Motor neuron (in vitro differentiated cells): ENCODE measurements around the gene FGFBP3. TPM values are rescaled to one million over a fixed set of nuclear protein-coding genes. Genes with fewer than 3 reads are reported as not detected.

Source experiments
- ATAC-seq, 8 experiments: fragments of 200-7000 bp; cut with Tn5 transposase; replicated peaks in 6 of 8; 2 replicates each; pipeline ENCODE4 v1.8.0; 2021; ENCODE audit warnings: mild to moderate bottlenecking in 8 of 8, moderate library complexity in 8 of 8
- H3K27ac ChIP-seq, 2 donors: fragments of 250-450 bp; sonication (Bioruptor Pico); 2 replicates each; pipeline ENCODE4 v1.9.0; 2021; ENCODE audit warnings: antibody characterized with exemption in 2 of 2, mild to moderate bottlenecking in 2 of 2, moderate library complexity in 1 of 2
- H3K4me1 ChIP-seq, 2 donors: fragments of 250-450 bp; sonication (Bioruptor Pico); replicated peaks in 1 of 2; 2 replicates each; pipeline ENCODE4 v1.6.1; 2021; ENCODE audit warnings: antibody characterized with exemption in 2 of 2, mild to moderate bottlenecking in 2 of 2, moderate library complexity in 1 of 2
- H3K4me3 ChIP-seq, 5 donors: fragments of 250-450 bp; sonication (Bioruptor Pico); 2 replicates each; pipeline ENCODE4 v1.9.0; 2021; ENCODE audit warnings: antibody characterized with exemption in 5 of 5, mild to moderate bottlenecking in 5 of 5, moderate library complexity in 4 of 5
- WGBS, 10 experiments: fragments of 450-650 bp; shearing (Covaris generic); methylation state at CpG; one replicate each; pipeline ENCODE4 v1.0.0; 2022; 5-methylcytosine and 5-hydroxymethylcytosine counted together
- in situ Hi-C, 9 experiments: fragments of 400-800 bp; cut with MboI; loops; one replicate each; pipeline ENCODE4 v1.15.0; 2021; ENCODE audit warnings: low sequenced_read_pairs in 9 of 9, low pct_unique_long_range_greater_than_20kb in 2 of 9; ENCODE audit not compliant: unreplicated experiment in 9 of 9
- total RNA-seq, 8 experiments: library from RNA; unstranded; fragments of 300-600 nt; gene quantifications; 2 replicates each; pipeline versions ENCODE4 v1.2.3 to v1.2.4, GENCODE V29; 2022

FGFBP3 gene
- 10 to 100 TPM in 4 of 8 experiments, 1 to 10 TPM in 1, under 1 TPM in 3; 0.36 to 52.3 (median 10.4) TPM for total RNA-seq

- ATAC-seq: peak; percentile 5 to 70 (median 62)
- WGBS, 10 experiments: 0 to 6% (median 1%) methylated on average over 2 to 19 of the region's 19 CpGs
- in situ Hi-C loops: loop anchor here in 1 of 9 experiments (10.0 kb wide), 1 partner anchor 154 kb away; no protein-coding TSS in a partner anchor
- peak within 1 kb of the TSS; percentile 67 to 98 (median 79) for H3K4me3 ChIP-seq
- peak within 1 kb of the TSS; percentile 78 to 83 for H3K27ac ChIP-seq
- no peaks in the 10 kb centered on the region for H3K4me1 ChIP-seq
Measured at GRCh38 chr10:91909117-91909677, at the start of gene FGFBP3. FGFBP3 (minus strand) TSS chr10:91909486; CDS start chr10:91908969, 517 bp downstream.

- in situ Hi-C loops: loop anchor here in 1 of 9 experiments (25.0 kb wide), 1 partner anchor 480 kb away; no protein-coding TSS in a partner anchor
- H3K4me1 ChIP-seq: peaks cover 3 to 4% of the 10 kb centered on the region in 2 donors
- no peak overlapping the region for H3K4me3 ChIP-seq
- no peak for ATAC-seq
- WGBS, 10 experiments: 100% methylated on average over 1 of the region's 1 CpG
- no peak overlapping the region for H3K27ac ChIP-seq
Measured at GRCh38 chr10:91957091-91957490, 47.8 kb upstream of the FGFBP3 start.

GRCh38 chr10:91955114-91955513 lies 45.8 kb upstream of the FGFBP3 start:
- no peak overlapping the region for H3K4me3 ChIP-seq
- 69 to 100% (median 94%) methylated on average over 1 to 3 of the region's 3 CpGs for WGBS, 10 experiments
- in situ Hi-C loops: loop anchor here in 1 of 9 experiments (25.0 kb wide), 1 partner anchor 482 kb away; no protein-coding TSS in a partner anchor
- ATAC-seq: no peak
- H3K4me1 ChIP-seq: peaks cover 3 to 4% of the 10 kb centered on the region in 2 donors
- H3K27ac ChIP-seq: no peak overlapping the region

GRCh38 chr10:91953600-91954160 lies 44.4 kb upstream of the FGFBP3 start:
- ATAC-seq: peak in 5 of 8 experiments; percentile 34 to 57 (median 43)
- 36 to 100% (median 52%) methylated on average over 2 of the region's 2 CpGs; no CpG with 5 or more reads in 1 of the 10 experiments for WGBS, 10 experiments
- in situ Hi-C loops: loop anchor here in 1 of 9 experiments (25.0 kb wide), 1 partner anchor 484 kb away; no protein-coding TSS in a partner anchor
- H3K27ac ChIP-seq: no peak overlapping the region
- no peak overlapping the region for H3K4me3 ChIP-seq
- peaks cover 3 to 4% of the 10 kb centered on the region in 2 donors for H3K4me1 ChIP-seq

- no peak overlapping the region for H3K4me3 ChIP-seq
- WGBS, 10 experiments: 64 to 100% (median 87%) methylated on average over 1 to 5 of the region's 5 CpGs
- ATAC-seq: no peak
- H3K4me1 ChIP-seq: no peaks in the 10 kb centered on the region
- in situ Hi-C loops: no loop called here
- no peak overlapping the region for H3K27ac ChIP-seq
Measured at GRCh38 chr10:91944880-91945630, 35.8 kb upstream of the FGFBP3 start.

GRCh38 chr10:91941426-91941825 lies 32.1 kb upstream of the FGFBP3 start:
- ATAC-seq: no peak
- Histone ChIP-seq H3K4me3 (no peak overlapping the region), H3K27ac (no peak overlapping the region), H3K4me1 (no peaks in the 10 kb centered on the region)
- WGBS, 10 experiments: 0 to 100% (median 93%) methylated on average over 1 of the region's 1 CpG; no CpG with 5 or more reads in 2 of the 10 experiments
- in situ Hi-C loops: no loop called here

GRCh38 chr10:91939653-91940052 lies 30.4 kb upstream of the FGFBP3 start:
- 94 to 100% (median 99%) methylated on average over 2 to 4 of the region's 4 CpGs for WGBS, 10 experiments
- Histone ChIP-seq H3K4me1 (no peaks in the 10 kb centered on the region), H3K27ac (no peak overlapping the region), H3K4me3 (no peak overlapping the region)
- in situ Hi-C loops: no loop called here
- no peak for ATAC-seq

GRCh38 chr10:91935886-91936285 lies 26.6 kb upstream of the FGFBP3 start:
- Histone ChIP-seq H3K4me1 (no peaks in the 10 kb centered on the region), H3K27ac (no peak overlapping the region), H3K4me3 (no peak overlapping the region)
- in situ Hi-C loops: no loop called here
- no peak for ATAC-seq
- 78 to 100% (median 100%) methylated on average over 1 to 2 of the region's 2 CpGs; no CpG with 5 or more reads in 1 of the 10 experiments for WGBS, 10 experiments

GRCh38 chr10:91932737-91933136 lies 23.5 kb upstream of the FGFBP3 start:
- in situ Hi-C loops: no loop called here
- H3K27ac ChIP-seq: no peak overlapping the region
- 60 to 100% (median 100%) methylated on average over 1 of the region's 1 CpG; no CpG with 5 or more reads in 5 of the 10 experiments for WGBS, 10 experiments
- no peaks in the 10 kb centered on the region for H3K4me1 ChIP-seq
- no peak for ATAC-seq
- no peak overlapping the region for H3K4me3 ChIP-seq

GRCh38 chr10:91931526-91932190 lies 22.4 kb upstream of the FGFBP3 start:
- no peak overlapping the region for H3K4me3 ChIP-seq
- no peaks in the 10 kb centered on the region for H3K4me1 ChIP-seq
- in situ Hi-C loops: no loop called here
- 71 to 100% (median 88%) methylated on average over 1 to 3 of the region's 3 CpGs; no CpG with 5 or more reads in 2 of the 10 experiments for WGBS, 10 experiments
- ATAC-seq: peak in 1 of 8 experiments; percentile 12
- no peak overlapping the region for H3K27ac ChIP-seq

GRCh38 chr10:91930939-91931338 lies 21.7 kb upstream of the FGFBP3 start:
- H3K4me3 ChIP-seq: no peak overlapping the region
- H3K4me1 ChIP-seq: peaks cover 0 to under 1% of the 10 kb centered on the region in 2 donors
- in situ Hi-C loops: no loop called here
- peak in 2 of 8 experiments; percentile 15 to 76 for ATAC-seq
- WGBS, 10 experiments: 37 to 100% (median 86%) methylated on average over 1 to 3 of the region's 3 CpGs
- H3K27ac ChIP-seq: no peak overlapping the region

GRCh38 chr10:91925022-91925320 lies 15.7 kb upstream of the FGFBP3 start:
- in situ Hi-C loops: no loop called here
- 0 to 67% (median 40%) methylated on average over 1 to 2 of the region's 2 CpGs; no CpG with 5 or more reads in 1 of the 10 experiments for whole genome bisulfite sequencing, 10 experiments
- ATAC-seq: no peak
- peaks cover 6 to 8% of the 10 kb centered on the region in 2 donors for H3K4me1 ChIP-seq
- H3K4me3 ChIP-seq: peak overlapping the region; percentile 60 to 93 (median 90)
- no peak overlapping the region for H3K27ac ChIP-seq
